ENCODE results near the gene SGPP1. TPM values are rescaled to one million over a fixed set of nuclear protein-coding genes. Genes with fewer than 3 reads are reported as not detected.
"Not testable (repeated sequence)": the region's sequence is repeated elsewhere in the genome, so short reads cannot be mapped to it uniquely, and the experiment has no call there.

Gene SGPP1
- polyA plus RNA-seq (ENCODE audit: insufficient read length in 10 of 10) = 10 to 100 TPM in 6 of 10 donors, 1 to 10 TPM in 4; 8.8 to 13.3 (median 10.4) TPM
- long read RNA-seq, donor 1 = 0 reads
- long read RNA-seq, donor 2, partial matches to known transcripts = 0 of 2 reads
- long read RNA-seq, donor 2, other reads (novel, unspliced or antisense) = 0 of 2 reads
- long read RNA-seq, donor 3 = 0 reads
- long read RNA-seq, donor 4, partial matches to known transcripts = 0 of 2 reads
- long read RNA-seq, donor 4, other reads (novel, unspliced or antisense) = 0 of 2 reads
- long read RNA-seq, donor 5, transcript SGPP1-201 (3 exons, 3,312 nt) = major isoform, 6 of 6 reads
- long read RNA-seq, donor 5, partial matches to known transcripts = 0 of 6 reads
- long read RNA-seq, donor 5, other reads (novel, unspliced or antisense) = 0 of 6 reads
- long read RNA-seq, donor 6, partial matches to known transcripts = 0 of 2 reads
- long read RNA-seq, donor 6, other reads (novel, unspliced or antisense) = 0 of 2 reads
- long read RNA-seq, donor 7, transcript SGPP1-201 (3 exons, 3,312 nt) = major isoform, 5 of 5 reads
- long read RNA-seq, donor 7, partial matches to known transcripts = 0 of 5 reads
- long read RNA-seq, donor 7, other reads (novel, unspliced or antisense) = 0 of 5 reads
- long read RNA-seq, donor 8, partial matches to known transcripts = 0 of 4 reads
- long read RNA-seq, donor 8, other reads (novel, unspliced or antisense) = 0 of 4 reads
- long read RNA-seq, donor 9 = 0 reads

GRCh38 chr14:63727736-63728728, at the start of gene SGPP1:
SGPP1 (minus strand) TSS chr14:63728065; CDS start chr14:63727944, 121 bp downstream.
- DNase-seq = peak; percentile 59 to 84 (median 76)

GRCh38 chr14:63777024-63777423, 49.2 kb upstream of the SGPP1 start:
- DNase-seq = no peak

- DNase-seq = no peak
Observed at GRCh38 chr14:63773504-63773903, 45.6 kb upstream of the SGPP1 start.

- DNase-seq = peak in 2 of 3 donors; percentile 37 to 62
Observed at GRCh38 chr14:63770187-63770807, 42.4 kb upstream of the SGPP1 start.

- no peak for DNase-seq
Observed at GRCh38 chr14:63766611-63767010, 38.7 kb upstream of the SGPP1 start.

- no peak for DNase-seq
Observed at GRCh38 chr14:63764620-63765139, 36.8 kb upstream of the SGPP1 start.

- DNase-seq = no peak
Observed at GRCh38 chr14:63764103-63764502, 36.2 kb upstream of the SGPP1 start.

GRCh38 chr14:63761351-63762117, 33.7 kb upstream of the SGPP1 start:
- no peak for DNase-seq

- DNase-seq = no peak
Observed at GRCh38 chr14:63760014-63760413, 32.1 kb upstream of the SGPP1 start.

- peak in 2 of 3 donors; percentile 19 to 47 for DNase-seq
Observed at GRCh38 chr14:63759456-63759855, 31.6 kb upstream of the SGPP1 start.

GRCh38 chr14:63757211-63757610, 29.3 kb upstream of the SGPP1 start:
- no peak for DNase-seq

- no peak for DNase-seq
Observed at GRCh38 chr14:63752449-63753169, 24.7 kb upstream of the SGPP1 start.

GRCh38 chr14:63751076-63751475, 23.2 kb upstream of the SGPP1 start:
- DNase-seq = not testable (repeated sequence)

- DNase-seq = no peak
Observed at GRCh38 chr14:63747846-63748245, 20.0 kb upstream of the SGPP1 start.

- no peak for DNase-seq
Observed at GRCh38 chr14:63745858-63746425, 18.1 kb upstream of the SGPP1 start.

- DNase-seq = no peak
Observed at GRCh38 chr14:63745272-63745671, 17.4 kb upstream of the SGPP1 start.

- DNase-seq = no peak
Observed at GRCh38 chr14:63737582-63738006, 9.7 kb upstream of the SGPP1 start.

GRCh38 chr14:63735720-63736119, 7.9 kb upstream of the SGPP1 start:
- no peak for DNase-seq

GRCh38 chr14:63730659-63731058, 2.8 kb upstream of the SGPP1 start:
- DNase-seq = no peak

Measured in muscle of back (tissue), 13 donors.